VCaP (cell line): ENCODE results near the gene CIC.

ENCODE experiments used
- H3K27ac ChIP-seq: fragments of 450-650 bp; 2 replicates; pipeline ENCODE4 v1.5.1; 2017
- CTCF ChIP-seq: fragments of 450-650 bp; conservative IDR thresholded peaks from 2 replicates; pipeline ENCODE4 v1.5.1; 2017; ENCODE audit warnings: mild to moderate bottlenecking, moderate library complexity

The CIC gene

GRCh38 chr19:42293948-42294347, 24.9 kb downstream of the CIC start:
- TF ChIP-seq CTCF = no peak
- H3K27ac ChIP-seq = no peak overlapping the region

- no peak for TF ChIP-seq CTCF
- no peak overlapping the region for H3K27ac ChIP-seq
Observed at GRCh38 chr19:42294471-42295137, 25.6 kb downstream of the CIC start.

- no peak for TF ChIP-seq CTCF
- no peak overlapping the region for H3K27ac ChIP-seq
Observed at GRCh38 chr19:42295342-42295741, 26.3 kb downstream of the CIC start.

- peak; percentile 97 for TF ChIP-seq CTCF
- no peak overlapping the region for H3K27ac ChIP-seq
Observed at GRCh38 chr19:42295831-42296525, 26.9 kb downstream of the CIC start.

GRCh38 chr19:42297039-42297438, 28.0 kb downstream of the CIC start:
- no peak for TF ChIP-seq CTCF

GRCh38 chr19:42301646-42302203, 32.7 kb downstream of the CIC start, which contains the start of gene PRR19:
TSS of gene PRR19 (plus strand) at chr19:42302132. CDS start at chr19:42309585, 7,453 bp downstream.
- TF ChIP-seq CTCF = no peak
- H3K27ac ChIP-seq = peak within 1 kb of the TSS; percentile 85

More at GRCh38 chr19:42297039-42297438, 28.0 kb downstream of the CIC start:
- no peak overlapping the region for H3K27ac ChIP-seq

- no peak for TF ChIP-seq CTCF
- H3K27ac ChIP-seq = peak overlapping the region; percentile 85
Observed at GRCh38 chr19:42303101-42303464, 34.0 kb downstream of the CIC start.
